ENCODE data around the gene ATP6V1A. TPM values are rescaled to one million over a fixed set of nuclear protein-coding genes. Genes with fewer than 3 reads are reported as not detected.

ATP6V1A gene
- total RNA-seq, 1 experiment from 2014 or later = 96.4 TPM

DNA sequence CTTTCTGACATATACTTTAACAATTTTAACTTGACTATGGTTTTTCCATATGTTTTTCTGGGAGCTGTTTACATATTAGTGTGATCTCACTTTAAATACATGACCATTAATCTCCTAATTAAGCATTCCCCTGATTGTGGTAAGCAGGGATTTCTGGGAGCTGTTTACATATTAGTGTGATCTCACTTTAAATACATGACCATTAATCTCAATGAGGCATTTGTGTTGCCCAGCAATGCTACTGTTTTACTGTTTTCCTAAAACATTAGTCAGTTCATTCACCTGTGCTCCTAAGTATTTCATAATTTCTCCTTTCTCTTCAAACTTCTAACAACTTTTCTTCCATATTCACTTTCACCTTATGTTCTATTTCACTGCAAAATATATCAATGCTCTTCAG, 88.1 kb downstream of the ATP6V1A start:
- TF ChIP-seq, protein P1, sequence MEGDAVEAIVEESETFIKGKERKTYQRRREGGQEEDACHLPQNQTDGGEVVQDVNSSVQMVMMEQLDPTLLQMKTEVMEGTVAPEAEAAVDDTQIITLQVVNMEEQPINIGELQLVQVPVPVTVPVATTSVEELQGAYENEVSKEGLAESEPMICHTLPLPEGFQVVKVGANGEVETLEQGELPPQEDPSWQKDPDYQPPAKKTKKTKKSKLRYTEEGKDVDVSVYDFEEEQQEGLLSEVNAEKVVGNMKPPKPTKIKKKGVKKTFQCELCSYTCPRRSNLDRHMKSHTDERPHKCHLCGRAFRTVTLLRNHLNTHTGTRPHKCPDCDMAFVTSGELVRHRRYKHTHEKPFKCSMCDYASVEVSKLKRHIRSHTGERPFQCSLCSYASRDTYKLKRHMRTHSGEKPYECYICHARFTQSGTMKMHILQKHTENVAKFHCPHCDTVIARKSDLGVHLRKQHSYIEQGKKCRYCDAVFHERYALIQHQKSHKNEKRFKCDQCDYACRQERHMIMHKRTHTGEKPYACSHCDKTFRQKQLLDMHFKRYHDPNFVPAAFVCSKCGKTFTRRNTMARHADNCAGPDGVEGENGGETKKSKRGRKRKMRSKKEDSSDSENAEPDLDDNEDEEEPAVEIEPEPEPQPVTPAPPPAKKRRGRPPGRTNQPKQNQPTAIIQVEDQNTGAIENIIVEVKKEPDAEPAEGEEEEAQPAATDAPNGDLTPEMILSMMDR (IDR thresholded peaks at IDR 0.05; ENCODE audit: insufficient read depth in 1 of 2, low read depth in 1 of 2, low read length in 1 of 2, severe bottlenecking in 1 of 2, unreplicated experiment in 1 of 2) = no peak
- H3K36me3 ChIP-seq (ENCODE audit: control insufficient read depth, insufficient read depth, low read length) = no peaks in the 10 kb centered on the region
- no peaks in the 10 kb centered on the region for H3K9me3 Mint-ChIP-seq (ENCODE audit: unreplicated experiment)
- H3K27ac Mint-ChIP-seq (ENCODE audit: unreplicated experiment) = no peak overlapping the region
- peaks cover 8% of the 10 kb centered on the region; the same call in 1 of the 2 replicates for H3K9me3 ChIP-seq
- H3K4me1 ChIP-seq = peaks cover 15% of the 10 kb centered on the region; the same call in 1 of the 2 replicates
- no peak overlapping the region for H3K4me3 ChIP-seq (ENCODE audit: low read depth, low read length)
- BruUV-seq (replicated peaks) = no TSS peak
- intact Hi-C loops (cut with micrococcal nuclease; ENCODE audit: unreplicated experiment) = no loop called here
- ChIA-PET CTCF (no interaction called here), POLR2A (no interaction called here)
- no peaks in the 10 kb centered on the region for H3K36me3 Mint-ChIP-seq (ENCODE audit: insufficient read depth, unreplicated experiment)
- H3K4me1 Mint-ChIP-seq (ENCODE audit: low read depth, unreplicated experiment) = peaks cover 7% of the 10 kb centered on the region
- H3K27me3 Mint-ChIP-seq (ENCODE audit: insufficient read depth, unreplicated experiment) = no peaks in the 10 kb centered on the region
- DNase-seq = no peak
- H3K27me3 ChIP-seq (replicated peaks; ENCODE audit: control insufficient read depth, insufficient read depth, low read length) = no peaks in the 10 kb centered on the region
- H3K4me3 Mint-ChIP-seq (ENCODE audit: unreplicated experiment) = no peak overlapping the region

GRCh38 chr3:113838631-113839209, 91.9 kb downstream of the ATP6V1A start, which contains the start of gene GRAMD1C:
Gene GRAMD1C, plus strand, starts transcription at chr3:113838788. Its CDS starts 122 bp downstream, at chr3:113838910.
- peak; percentile 86 to 88 for DNase-seq
- Histone ChIP-seq H3K9me3 (no peaks in the 10 kb centered on the region), H3K4me1 (0 out of 2 replicates have a peak, but pooled peaks cover 9% of the 10 kb centered on the region), H3K27me3 (replicated peaks; ENCODE audit: control insufficient read depth, insufficient read depth, low read length) (no peaks in the 10 kb centered on the region), H3K4me3 (ENCODE audit: low read depth, low read length) (peak within 1 kb of the TSS; percentile 35), H3K36me3 (ENCODE audit: control insufficient read depth, insufficient read depth, low read length) (no peaks in the 10 kb centered on the region)
- Mint-ChIP-seq H3K4me1 (ENCODE audit: low read depth, unreplicated experiment) (peaks cover 7% of the 10 kb centered on the region), H3K27me3 (ENCODE audit: insufficient read depth, unreplicated experiment) (no peaks in the 10 kb centered on the region), H3K27ac (ENCODE audit: unreplicated experiment) (peak within 1 kb of the TSS; percentile 48), H3K36me3 (ENCODE audit: insufficient read depth, unreplicated experiment) (no peaks in the 10 kb centered on the region), H3K4me3 (ENCODE audit: unreplicated experiment) (peak within 1 kb of the TSS; percentile 71), H3K9me3 (ENCODE audit: unreplicated experiment) (no peaks in the 10 kb centered on the region)
- CTCF ChIA-PET = interaction anchor here (0.6 to 1.6 kb wide), 6 partner anchors 52 to 217 kb away, joined by 4 to 15 read pairs (median 6); partner anchors contain the start of genes ATP6V1A and NAA50
- TF ChIP-seq, protein P1 (IDR thresholded peaks at IDR 0.05; ENCODE audit: insufficient read depth in 1 of 2, low read depth in 1 of 2, low read length in 1 of 2, severe bottlenecking in 1 of 2, unreplicated experiment in 1 of 2) = peak; percentile 86 to 92
- no TSS peak for BruUV-seq (replicated peaks)
- intact Hi-C loops (cut with micrococcal nuclease; ENCODE audit: unreplicated experiment) = loop anchor here (1.0 to 2.0 kb wide), 3 partner anchors 52 to 102 kb away; no protein-coding TSS in a partner anchor
- POLR2A ChIA-PET = no interaction called here

GRCh38 chr3:113839551-113839950, 92.7 kb downstream of the ATP6V1A start:
- Histone ChIP-seq H3K9me3 (no peaks in the 10 kb centered on the region), H3K4me3 (ENCODE audit: low read depth, low read length) (no peak overlapping the region), H3K4me1 (0 out of 2 replicates have a peak, but pooled peaks cover 7% of the 10 kb centered on the region), H3K36me3 (ENCODE audit: control insufficient read depth, insufficient read depth, low read length) (no peaks in the 10 kb centered on the region), H3K27me3 (replicated peaks; ENCODE audit: control insufficient read depth, insufficient read depth, low read length) (no peaks in the 10 kb centered on the region)
- no TSS peak for BruUV-seq (replicated peaks)
- ChIA-PET POLR2A (no interaction called here), CTCF (interaction anchor here (1.5 to 1.6 kb wide), 2 partner anchors 73 to 103 kb away, joined by 5 to 9 read pairs; no protein-coding TSS in a partner anchor)
- DNase-seq = no peak
- H3K4me3 Mint-ChIP-seq (ENCODE audit: unreplicated experiment) = peak overlapping the region; percentile 71
- H3K27me3 Mint-ChIP-seq (ENCODE audit: insufficient read depth, unreplicated experiment) = no peaks in the 10 kb centered on the region
- no peaks in the 10 kb centered on the region for H3K36me3 Mint-ChIP-seq (ENCODE audit: insufficient read depth, unreplicated experiment)
- TF ChIP-seq, protein P1 (IDR thresholded peaks at IDR 0.05; ENCODE audit: insufficient read depth in 1 of 2, low read depth in 1 of 2, low read length in 1 of 2, severe bottlenecking in 1 of 2, unreplicated experiment in 1 of 2) = no peak
- H3K27ac Mint-ChIP-seq (ENCODE audit: unreplicated experiment) = no peak overlapping the region
- intact Hi-C loops (cut with micrococcal nuclease; ENCODE audit: unreplicated experiment) = loop anchor here (2.0 kb wide), 1 partner anchor 51 kb away; no protein-coding TSS in a partner anchor
- H3K4me1 Mint-ChIP-seq (ENCODE audit: low read depth, unreplicated experiment) = peaks cover 7% of the 10 kb centered on the region
- H3K9me3 Mint-ChIP-seq (ENCODE audit: unreplicated experiment) = no peaks in the 10 kb centered on the region

Data from Caco-2 (cell line).